Central memory CD8-positive, alpha-beta T cell (primary cell): Measurements from ENCODE around the gene ZBTB16.

Source experiments
- ATAC-seq: fragments of 150-1000 bp; cut with Tn5 transposase; replicated peaks from 2 replicates; pipeline ENCODE4 v1.10.0; 2022; ENCODE audit warnings: mild to moderate bottlenecking, moderate FRiP score, moderate number of reproducible peaks; ENCODE audit not compliant: poor library complexity, severe bottlenecking; ENCODE audit errors: extremely low read depth
- DNase-seq, 2 donors: peaks; one replicate each; pipeline ENCODE4 v3.0.0; 2021; ENCODE audit warnings: low spot score in 2 of 2
- H3K27ac Mint-ChIP-seq: one replicate; pipeline ENCODE4 v1.8.0; 2022; ENCODE audit warnings: low read depth, mild to moderate bottlenecking, moderate library complexity, mixed read lengths
- H3K27me3 Mint-ChIP-seq: one replicate; pipeline ENCODE4 v1.8.0; 2022; ENCODE audit warnings: mixed read lengths
- H3K36me3 Mint-ChIP-seq: one replicate; pipeline ENCODE4 v1.8.0; 2022; ENCODE audit warnings: mild to moderate bottlenecking, moderate library complexity, mixed read lengths; ENCODE audit not compliant: insufficient read depth
- H3K4me1 Mint-ChIP-seq: one replicate; pipeline ENCODE4 v1.8.0; 2022; ENCODE audit warnings: mixed read lengths
- H3K4me3 Mint-ChIP-seq: one replicate; pipeline ENCODE4 v1.8.0; 2022; ENCODE audit warnings: mild to moderate bottlenecking, moderate library complexity, mixed read lengths
- H3K9me3 Mint-ChIP-seq: one replicate; pipeline ENCODE4 v1.8.0; 2022; ENCODE audit warnings: mixed read lengths

Gene ZBTB16

DNA sequence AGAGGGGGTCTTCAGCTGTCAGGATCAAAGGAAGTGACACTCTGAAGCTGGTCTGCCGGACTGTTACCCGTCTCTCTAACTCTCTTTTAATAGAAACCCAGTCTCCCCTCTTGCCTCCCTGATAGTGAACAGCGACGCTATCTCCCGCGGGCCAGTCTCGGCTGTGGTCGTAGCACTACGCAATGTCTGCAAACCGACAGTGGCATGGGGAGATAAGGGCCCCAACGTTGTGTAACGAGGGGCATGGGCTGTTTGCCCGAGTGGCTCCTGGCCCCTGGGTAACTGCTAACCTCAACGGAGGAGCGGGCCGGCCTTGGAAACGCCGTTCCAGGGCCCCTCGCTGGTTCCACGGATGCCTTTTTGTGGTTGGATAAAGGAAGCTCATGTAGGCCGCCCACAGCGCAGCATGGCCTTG is 23.3 kb downstream of the ZBTB16 start:
- Mint-ChIP-seq H3K4me1 (peaks cover 43% of the 10 kb centered on the region), H3K9me3 (no peaks in the 10 kb centered on the region), H3K36me3 (peaks cover 3% of the 10 kb centered on the region), H3K27me3 (peaks cover 16% of the 10 kb centered on the region), H3K4me3 (no peak overlapping the region), H3K27ac (no peak overlapping the region)
- DNase-seq: no peak
- ATAC-seq: no peak

DNA sequence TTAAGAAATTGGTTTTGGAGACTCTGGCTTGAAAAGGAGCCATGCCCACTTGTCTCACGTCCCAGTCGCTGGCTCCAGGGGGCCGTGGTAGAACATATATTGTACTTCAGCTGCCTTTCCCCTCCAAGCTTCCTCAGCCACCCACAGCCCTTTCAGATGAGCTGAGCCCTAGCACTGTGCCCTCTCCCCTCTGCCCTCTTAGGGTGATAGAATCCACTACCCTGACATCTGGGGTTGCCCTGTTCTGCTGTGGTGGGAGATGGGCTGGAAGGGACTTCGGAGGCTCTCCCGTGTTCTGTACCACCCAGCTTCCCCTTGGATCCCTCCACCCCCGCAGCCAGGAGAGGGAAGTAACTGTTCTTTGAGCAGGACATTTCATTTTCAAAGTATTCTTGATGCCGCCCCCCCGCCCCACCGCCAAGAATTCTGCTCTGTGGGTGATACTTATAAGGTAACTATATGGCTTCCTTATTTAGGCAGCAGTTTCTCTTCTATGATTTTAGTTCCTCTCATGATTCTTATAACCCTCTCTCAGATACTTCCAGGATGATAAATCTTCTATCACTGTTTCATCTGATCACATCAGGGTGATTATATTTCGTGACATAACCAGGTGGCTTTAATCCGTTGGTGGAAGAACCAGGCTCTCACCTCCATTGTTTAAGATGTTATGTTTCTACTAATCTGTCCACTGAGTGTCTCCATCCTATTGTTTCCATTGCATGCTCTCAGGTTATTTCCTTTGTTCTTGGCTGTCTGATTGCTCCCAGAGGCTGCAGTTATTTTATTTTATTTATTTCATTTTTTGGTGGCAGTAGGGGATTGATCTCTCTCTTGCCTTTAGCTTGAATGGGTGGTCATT is 24.1 kb downstream of the ZBTB16 start:
- peaks cover 16% of the 10 kb centered on the region for H3K27me3 Mint-ChIP-seq
- DNase-seq (no peak), ATAC-seq (no peak)
- no peak overlapping the region for H3K4me3 Mint-ChIP-seq
- no peaks in the 10 kb centered on the region for H3K9me3 Mint-ChIP-seq
- H3K36me3 Mint-ChIP-seq: peaks cover 3% of the 10 kb centered on the region
- no peak overlapping the region for H3K27ac Mint-ChIP-seq
- H3K4me1 Mint-ChIP-seq: peaks cover 36% of the 10 kb centered on the region

DNA sequence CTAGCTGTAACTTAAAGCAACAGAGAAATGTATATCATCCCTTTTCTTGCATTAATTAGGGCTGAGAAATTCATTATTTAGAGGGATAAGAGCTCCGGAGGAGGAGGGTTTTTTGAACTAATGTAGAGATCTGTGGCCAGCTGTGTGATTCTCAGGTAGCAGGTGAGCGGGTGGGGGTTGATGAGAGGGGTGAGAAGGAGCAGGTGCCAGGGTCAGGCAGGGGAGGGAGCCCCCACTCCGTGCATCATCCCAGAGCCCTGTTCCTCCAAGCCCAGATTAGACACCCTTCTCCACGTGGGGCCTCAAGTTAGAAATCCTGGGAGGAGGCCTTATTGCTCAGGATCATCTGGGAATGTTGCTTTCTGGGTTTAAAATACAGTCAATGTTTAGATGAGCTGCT is 24.9 kb downstream of the ZBTB16 start:
- Mint-ChIP-seq H3K36me3 (peaks cover 3% of the 10 kb centered on the region), H3K27me3 (peaks cover 16% of the 10 kb centered on the region), H3K27ac (no peak overlapping the region), H3K4me1 (peaks cover 28% of the 10 kb centered on the region), H3K4me3 (no peak overlapping the region), H3K9me3 (no peaks in the 10 kb centered on the region)
- DNase-seq: no peak
- no peak for ATAC-seq

DNA sequence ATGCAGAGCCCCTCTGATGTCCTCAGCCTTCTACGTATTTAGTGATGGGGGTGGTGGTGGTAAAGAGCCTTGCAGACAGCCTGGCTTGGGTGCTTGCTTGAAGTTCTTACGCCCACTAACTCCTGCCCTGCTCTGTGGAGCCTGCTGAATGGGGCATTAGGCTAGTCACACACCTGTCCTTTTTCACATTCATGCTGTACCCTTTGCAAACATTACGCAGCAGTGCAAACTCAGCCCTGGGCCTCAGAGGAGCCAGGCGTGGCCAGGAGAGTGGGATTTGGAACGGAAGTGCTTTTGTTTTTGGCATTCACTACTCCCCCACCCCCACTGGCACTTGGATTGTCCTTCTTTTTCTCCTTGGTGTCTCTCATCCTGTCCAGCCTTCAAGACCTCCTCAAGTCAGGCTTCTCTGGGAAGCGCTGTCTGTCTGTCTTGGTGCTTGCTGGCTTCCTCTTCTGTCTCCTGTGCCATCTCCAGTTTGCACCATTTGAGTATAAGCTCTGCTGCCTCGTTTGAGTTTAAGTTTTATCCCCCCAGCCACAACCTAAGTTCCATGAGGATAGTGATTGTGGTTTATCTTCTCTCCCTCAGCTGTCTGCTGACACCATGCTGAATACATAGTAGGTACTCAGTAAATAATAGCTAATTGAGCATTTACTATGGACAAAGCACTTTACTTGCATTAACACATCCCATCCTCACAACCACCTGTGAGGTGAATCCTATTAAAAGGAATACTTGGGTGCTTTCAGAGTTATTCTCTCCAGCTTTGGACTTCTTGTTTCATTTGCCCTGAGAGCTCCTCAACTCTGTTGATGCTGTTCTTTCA is 26.7 kb downstream of the ZBTB16 start:
- Mint-ChIP-seq H3K27ac (no peak overlapping the region), H3K9me3 (no peaks in the 10 kb centered on the region), H3K27me3 (peaks cover 16% of the 10 kb centered on the region), H3K4me1 (peaks cover 17% of the 10 kb centered on the region), H3K4me3 (no peak overlapping the region), H3K36me3 (no peaks in the 10 kb centered on the region)
- no peak for DNase-seq
- no peak for ATAC-seq

DNA sequence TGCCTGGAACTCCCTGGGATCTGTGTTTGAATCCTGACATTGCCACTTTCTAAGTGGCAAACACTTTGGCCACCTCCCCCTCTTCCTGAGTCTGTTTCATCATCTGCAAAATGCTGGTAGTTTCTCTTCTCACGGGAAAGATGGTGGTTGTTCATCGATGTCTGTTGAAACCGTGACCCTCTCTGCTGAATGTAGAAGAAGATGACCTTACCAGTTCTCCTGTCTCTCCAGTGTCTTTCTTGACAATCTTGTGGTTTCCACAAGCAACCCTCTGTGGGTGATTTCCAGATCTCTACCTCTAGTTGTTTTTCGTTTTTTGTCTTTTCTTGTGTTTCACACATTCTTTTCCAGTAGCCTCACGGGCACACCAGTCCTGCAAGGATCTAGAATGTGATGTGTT is 27.5 kb downstream of the ZBTB16 start:
- no peak for ATAC-seq
- H3K27me3 Mint-ChIP-seq: peaks cover 16% of the 10 kb centered on the region
- DNase-seq: no peak
- no peaks in the 10 kb centered on the region for H3K9me3 Mint-ChIP-seq
- no peak overlapping the region for H3K4me3 Mint-ChIP-seq
- peaks cover 25% of the 10 kb centered on the region for H3K4me1 Mint-ChIP-seq
- no peak overlapping the region for H3K27ac Mint-ChIP-seq
- H3K36me3 Mint-ChIP-seq: no peaks in the 10 kb centered on the region

DNA sequence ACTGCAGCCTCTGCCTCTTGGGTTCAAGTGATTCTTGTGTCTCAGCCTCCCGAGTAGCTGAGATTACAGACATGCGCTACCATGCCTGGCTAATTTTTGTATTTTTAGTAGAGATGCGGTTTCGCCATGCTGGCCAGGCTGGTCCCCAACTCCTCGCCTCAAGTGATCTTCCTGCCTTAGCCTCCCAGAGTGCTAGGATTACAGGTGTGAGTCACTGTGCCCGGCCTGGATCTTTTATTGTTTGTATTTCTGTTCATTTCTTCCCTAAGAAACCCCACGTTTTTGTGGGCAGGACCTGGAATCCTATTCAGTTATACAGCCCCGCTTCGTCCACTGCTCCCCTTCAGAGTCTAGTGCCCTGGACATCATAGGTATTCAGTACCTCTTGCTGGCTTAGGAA is 28.7 kb downstream of the ZBTB16 start:
- Mint-ChIP-seq H3K27ac (no peak overlapping the region), H3K27me3 (peaks cover 15% of the 10 kb centered on the region), H3K4me3 (no peak overlapping the region), H3K9me3 (no peaks in the 10 kb centered on the region), H3K36me3 (no peaks in the 10 kb centered on the region), H3K4me1 (peaks cover 25% of the 10 kb centered on the region)
- ATAC-seq: no peak
- no peak for DNase-seq

DNA sequence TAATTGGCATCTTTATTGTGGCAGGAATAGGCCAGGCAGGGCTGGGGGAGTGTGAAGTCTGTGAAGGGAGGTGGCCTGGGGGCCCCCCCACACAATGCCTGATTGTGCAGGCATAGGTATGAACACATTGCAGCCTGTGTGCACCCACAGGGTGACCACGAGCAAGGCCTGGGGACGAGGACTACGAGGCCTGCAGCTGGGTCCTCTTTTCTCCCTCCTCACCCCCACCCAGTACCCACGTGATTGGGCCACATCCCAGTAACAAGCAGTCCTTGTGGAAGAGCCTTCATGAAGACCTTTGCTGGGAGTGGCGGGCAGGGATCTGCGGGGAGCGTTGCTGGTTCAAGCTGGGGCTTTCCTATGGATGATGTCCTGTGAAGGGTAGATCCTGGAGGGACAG is 29.3 kb downstream of the ZBTB16 start:
- Mint-ChIP-seq H3K27ac (no peak overlapping the region), H3K4me3 (no peak overlapping the region), H3K36me3 (no peaks in the 10 kb centered on the region), H3K9me3 (no peaks in the 10 kb centered on the region), H3K27me3 (peaks cover 9% of the 10 kb centered on the region), H3K4me1 (peaks cover 25% of the 10 kb centered on the region)
- DNase-seq: no peak
- ATAC-seq: no peak

DNA sequence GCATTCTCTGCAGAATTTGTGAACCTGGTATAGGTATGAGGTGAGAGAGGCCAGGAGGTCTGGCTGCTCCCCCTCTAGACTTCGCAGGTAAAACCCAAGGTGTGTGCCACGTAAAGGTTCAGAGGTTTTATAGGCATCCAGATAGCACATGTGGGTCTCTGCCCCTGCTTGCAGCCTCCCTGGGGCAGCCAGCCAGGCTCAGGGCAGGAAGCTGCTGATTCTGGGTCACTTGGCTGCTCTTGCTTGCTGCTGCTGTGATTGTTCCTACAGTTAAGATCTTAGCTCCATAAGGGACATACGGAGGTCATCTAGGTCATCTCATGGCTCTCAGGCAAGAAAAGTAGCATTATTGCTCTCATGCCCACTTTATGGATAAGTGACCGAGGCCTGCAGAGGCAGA is 30.2 kb downstream of the ZBTB16 start:
- no peak for DNase-seq
- Mint-ChIP-seq H3K4me1 (peaks cover 25% of the 10 kb centered on the region), H3K9me3 (no peaks in the 10 kb centered on the region), H3K36me3 (no peaks in the 10 kb centered on the region), H3K4me3 (no peak overlapping the region), H3K27me3 (peaks cover under 1% of the 10 kb centered on the region), H3K27ac (no peak overlapping the region)
- no peak for ATAC-seq

DNA sequence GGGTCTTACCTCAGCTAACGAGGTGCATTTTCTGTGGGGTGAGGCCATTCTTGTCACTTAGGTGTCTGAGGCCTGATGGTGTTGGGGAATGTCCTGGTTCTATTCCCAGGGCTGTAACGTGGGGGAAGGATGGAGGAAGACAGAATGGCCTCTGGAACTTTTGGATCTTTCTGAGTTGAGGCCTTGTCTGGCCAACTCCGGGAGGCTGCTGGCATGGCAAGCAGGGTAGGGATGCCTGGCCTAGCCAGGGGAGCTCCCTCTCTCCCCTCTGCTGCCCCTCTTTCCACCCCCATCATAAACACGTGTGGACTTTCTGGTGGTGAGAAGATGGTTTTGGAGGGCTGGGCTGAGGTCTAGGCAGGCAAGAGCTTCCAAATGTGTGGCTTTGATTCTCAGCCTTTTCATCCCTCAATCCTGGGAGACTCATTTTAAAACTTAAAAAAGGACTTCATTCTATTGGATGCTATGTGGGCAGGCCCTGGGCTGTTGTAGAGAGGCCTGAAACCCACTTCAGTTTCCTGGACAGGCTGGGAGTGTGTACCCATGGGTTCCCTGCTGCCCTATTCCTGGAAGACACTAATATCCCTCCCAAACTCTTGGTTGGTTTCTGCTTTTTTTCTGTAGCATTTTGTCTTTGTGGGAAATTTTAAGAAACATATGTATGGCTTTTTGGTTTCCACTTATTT is 30.9 kb downstream of the ZBTB16 start:
- Mint-ChIP-seq H3K4me1 (peaks cover 25% of the 10 kb centered on the region), H3K36me3 (no peaks in the 10 kb centered on the region), H3K9me3 (no peaks in the 10 kb centered on the region), H3K27me3 (no peaks in the 10 kb centered on the region), H3K4me3 (no peak overlapping the region), H3K27ac (no peak overlapping the region)
- ATAC-seq (no peak), DNase-seq (no peak)

DNA sequence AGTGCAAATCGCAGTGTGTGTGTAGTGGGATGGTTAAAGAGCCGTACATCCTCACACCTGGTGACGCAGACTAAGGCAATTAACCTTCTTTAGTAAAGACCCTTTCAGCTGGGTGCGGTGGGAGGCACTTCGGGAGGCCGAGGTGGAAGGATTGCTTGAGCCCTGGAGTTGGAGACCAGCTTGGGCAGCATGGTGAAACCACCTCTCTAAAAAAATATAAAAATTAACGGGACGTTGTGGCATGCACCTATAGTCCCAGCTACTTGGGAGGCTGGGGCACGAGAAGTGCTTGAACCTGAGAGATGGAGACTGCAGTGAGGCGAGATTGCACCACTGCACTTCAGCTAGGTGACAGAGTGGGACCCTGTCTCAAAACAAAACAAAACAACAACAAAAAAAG is 31.5 kb downstream of the ZBTB16 start:
- no peaks in the 10 kb centered on the region for H3K9me3 Mint-ChIP-seq
- H3K4me3 Mint-ChIP-seq: no peak overlapping the region
- DNase-seq (no peak), ATAC-seq (no peak)
- H3K27ac Mint-ChIP-seq: no peak overlapping the region
- no peaks in the 10 kb centered on the region for H3K36me3 Mint-ChIP-seq
- peaks cover 25% of the 10 kb centered on the region for H3K4me1 Mint-ChIP-seq
- H3K27me3 Mint-ChIP-seq: no peaks in the 10 kb centered on the region

DNA sequence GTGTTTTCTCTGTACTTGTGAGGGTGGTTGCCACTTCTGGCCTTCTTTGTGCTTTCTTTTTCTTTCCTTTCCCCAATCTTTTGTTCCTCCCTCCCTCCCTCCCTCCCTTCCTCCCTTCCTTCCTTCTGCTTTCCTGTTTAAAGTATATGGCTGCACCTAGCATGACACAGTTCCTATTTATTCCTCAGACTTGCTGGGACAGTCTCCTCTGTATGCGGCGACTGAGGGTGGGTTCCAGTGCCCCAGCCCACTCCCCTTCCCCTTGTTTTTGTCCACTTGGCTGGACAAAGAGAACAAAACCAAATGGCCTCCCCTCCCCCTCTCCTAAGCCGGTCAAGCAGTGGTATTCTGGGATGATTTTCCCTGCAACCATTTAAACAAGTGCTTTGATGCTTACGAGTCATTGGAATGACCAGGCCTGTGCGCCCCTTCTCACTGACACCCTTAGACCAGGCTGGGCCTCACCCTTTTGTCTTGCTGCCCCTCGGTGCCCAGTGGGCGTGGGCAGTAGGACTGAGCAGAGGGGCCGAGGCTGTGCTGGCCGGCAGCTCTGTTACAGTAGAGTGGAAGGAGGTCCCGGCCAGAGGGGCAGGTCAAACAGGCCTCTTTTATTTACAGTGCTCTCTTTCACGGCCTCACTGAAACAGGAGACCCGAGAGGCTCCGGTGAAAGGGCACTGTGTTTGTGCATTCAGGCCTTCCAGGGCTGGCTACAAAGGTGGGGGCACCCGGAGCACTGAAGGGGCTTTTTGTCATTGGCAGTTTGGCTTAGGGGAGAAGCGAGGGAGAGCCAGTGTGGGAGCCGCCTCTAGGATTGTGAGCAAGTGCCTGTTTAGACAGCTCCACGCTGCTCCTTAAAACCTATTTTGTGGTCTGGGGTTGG is 32.2 kb downstream of the ZBTB16 start:
- H3K4me3 Mint-ChIP-seq: no peak overlapping the region

DNA sequence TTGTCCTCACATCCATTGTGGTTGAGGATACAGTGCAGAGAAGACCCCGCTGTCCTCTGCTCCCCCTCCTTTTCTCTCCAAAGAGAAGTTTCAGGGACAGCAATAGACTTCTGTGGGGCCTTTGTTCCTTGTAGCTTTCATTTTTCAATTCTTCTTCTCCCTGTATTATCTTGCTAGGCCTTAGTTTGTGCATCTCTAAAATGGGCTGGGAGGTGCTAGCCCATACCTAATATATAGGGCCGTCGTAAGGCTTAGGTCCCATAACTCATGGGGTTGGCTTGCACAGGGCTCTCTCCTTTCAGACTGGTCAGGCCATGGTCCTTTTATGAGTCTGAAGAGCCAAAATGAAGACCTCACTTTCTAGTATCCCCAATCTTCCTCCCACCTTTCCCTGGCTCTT is 33.0 kb downstream of the ZBTB16 start:
- no peak for ATAC-seq
- Mint-ChIP-seq H3K4me1 (peaks cover 12% of the 10 kb centered on the region), H3K27me3 (no peaks in the 10 kb centered on the region), H3K9me3 (no peaks in the 10 kb centered on the region), H3K4me3 (no peak overlapping the region), H3K36me3 (no peaks in the 10 kb centered on the region), H3K27ac (no peak overlapping the region)
- no peak for DNase-seq

More for the DNA sequence above, 32.2 kb downstream of the ZBTB16 start:
- peaks cover 19% of the 10 kb centered on the region for H3K4me1 Mint-ChIP-seq
- no peaks in the 10 kb centered on the region for H3K27me3 Mint-ChIP-seq
- H3K9me3 Mint-ChIP-seq: no peaks in the 10 kb centered on the region
- no peak overlapping the region for H3K27ac Mint-ChIP-seq
- ATAC-seq (no peak), DNase-seq (no peak)
- no peaks in the 10 kb centered on the region for H3K36me3 Mint-ChIP-seq
